HL-60/S4 treated with phorbol 12-myristate 13-acetate at 8.2 ng/mL for 4 days and 3 days (cell line): Measurements from ENCODE around the gene NPFFR1.

Source experiments
- in situ Hi-C: fragments of 300-500 bp; cut with MboI; formaldehyde crosslinking; loops from 2 replicates; pipeline ENCODE4 v1.15.0; 2022; ENCODE audit warnings: low sequenced_read_pairs

The NPFFR1 gene

DNA sequence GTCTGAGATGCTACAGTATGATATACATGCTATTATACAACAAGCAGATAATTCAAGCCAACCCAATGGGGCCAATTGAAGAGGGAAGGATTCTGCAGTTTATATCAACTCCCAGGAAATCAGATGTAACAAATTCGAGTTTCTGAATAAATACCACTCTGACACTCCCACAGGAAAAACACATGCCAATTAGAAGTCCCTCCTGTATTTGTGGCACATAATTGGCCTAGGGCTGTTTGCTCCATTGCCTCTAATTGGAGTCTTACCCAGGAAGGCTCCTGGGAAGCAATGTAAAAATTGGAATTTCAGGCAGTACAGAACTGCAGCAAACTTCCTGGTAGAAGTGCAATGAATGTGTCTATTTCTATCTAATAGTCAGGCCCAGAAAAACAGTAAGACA lies 55.3 kb downstream of the NPFFR1 start:
- in situ Hi-C loops, result loop anchor here (10.0 kb wide), 1 partner anchor 136 kb away; no protein-coding TSS in a partner anchor

DNA sequence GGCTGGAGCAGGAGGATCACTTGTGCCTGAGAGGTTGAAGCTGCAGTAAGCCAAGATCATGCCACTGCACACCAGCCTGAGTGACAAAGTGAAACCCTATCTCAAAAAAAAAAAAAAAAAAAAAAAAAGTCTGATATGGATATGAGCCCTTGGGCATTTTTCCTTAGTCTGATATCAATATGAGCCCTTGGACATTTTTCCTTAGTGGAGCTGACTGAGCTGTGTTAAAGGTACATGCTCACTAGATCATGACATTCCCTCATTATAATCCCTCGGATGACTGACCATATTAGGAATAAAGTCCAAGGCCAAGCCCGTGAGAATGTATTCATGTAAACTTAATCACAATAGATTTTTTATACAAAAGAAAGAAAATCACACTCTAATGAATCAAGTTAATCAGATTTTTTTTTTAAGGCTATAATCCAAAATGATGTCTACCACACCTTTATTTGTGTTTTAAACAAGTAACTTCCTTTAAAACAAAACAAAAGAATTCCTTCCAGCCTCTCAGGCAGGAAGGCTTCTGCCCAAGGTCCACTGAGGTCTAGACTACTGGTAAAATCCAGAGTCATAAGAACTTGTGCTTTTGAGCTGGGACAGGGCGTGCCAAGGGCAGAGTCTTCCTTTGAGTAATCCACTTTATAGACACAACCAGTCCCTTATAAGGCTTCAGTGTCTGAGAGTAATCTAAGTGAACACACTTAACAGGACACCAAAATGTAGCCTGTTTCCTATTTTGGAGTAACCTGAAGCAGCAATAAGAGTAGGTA lies 56.1 kb downstream of the NPFFR1 start:
- in situ Hi-C loops, result loop anchor here (10.0 kb wide), 1 partner anchor 137 kb away; no protein-coding TSS in a partner anchor

DNA sequence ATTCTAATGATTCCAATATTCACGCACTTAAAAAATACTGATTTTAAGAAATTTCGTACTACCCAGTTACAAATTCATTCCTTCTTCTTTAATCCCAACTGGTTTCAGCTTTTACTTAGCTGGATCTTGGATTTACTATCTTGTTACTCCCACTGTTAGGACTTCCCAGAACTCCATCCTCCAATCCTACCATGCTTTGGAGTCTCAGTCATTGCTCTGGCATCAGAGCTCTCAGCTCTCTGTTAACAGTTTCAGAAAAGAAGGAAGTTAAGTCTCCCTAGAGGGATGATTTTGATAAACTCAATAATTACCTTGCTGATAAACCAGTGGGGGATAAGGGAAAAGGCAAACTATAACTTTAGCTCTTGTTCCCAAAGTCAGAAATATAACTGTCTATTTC lies 60.1 kb downstream of the NPFFR1 start:
- in situ Hi-C loops, result loop anchor here (10.0 kb wide), 1 partner anchor 141 kb away; no protein-coding TSS in a partner anchor

DNA sequence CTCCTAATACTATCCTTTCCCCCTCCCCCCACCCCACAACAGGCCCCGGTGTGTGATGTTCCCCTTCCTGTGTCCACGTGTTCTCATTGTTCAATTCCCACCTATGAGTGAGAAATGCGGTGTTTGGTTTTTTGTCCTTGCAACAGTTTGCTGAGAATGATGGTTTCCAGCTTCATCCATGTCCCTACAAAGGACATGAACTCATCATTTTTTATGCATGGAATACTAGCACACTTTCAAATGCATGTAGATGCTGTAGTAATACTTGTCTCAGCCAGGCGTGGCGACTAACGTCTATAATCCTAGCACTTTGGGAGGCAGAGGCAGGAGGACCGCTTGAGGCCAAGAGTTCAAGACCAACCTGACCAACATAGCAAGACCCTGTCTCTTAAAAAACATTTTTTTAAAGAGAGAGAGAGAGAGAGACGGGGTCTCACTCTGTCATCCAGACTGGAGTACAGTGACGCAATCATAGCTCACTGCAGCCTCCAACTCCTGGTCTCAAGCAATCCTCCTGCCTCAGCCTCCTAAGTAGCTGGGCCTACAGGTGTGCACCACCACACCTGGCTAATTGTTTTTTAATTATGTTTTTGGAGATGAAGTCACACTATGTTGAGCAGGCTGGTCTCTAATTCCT lies 60.9 kb downstream of the NPFFR1 start:
- in situ Hi-C loops, result loop anchor here (10.0 kb wide), 1 partner anchor 142 kb away; no protein-coding TSS in a partner anchor

DNA sequence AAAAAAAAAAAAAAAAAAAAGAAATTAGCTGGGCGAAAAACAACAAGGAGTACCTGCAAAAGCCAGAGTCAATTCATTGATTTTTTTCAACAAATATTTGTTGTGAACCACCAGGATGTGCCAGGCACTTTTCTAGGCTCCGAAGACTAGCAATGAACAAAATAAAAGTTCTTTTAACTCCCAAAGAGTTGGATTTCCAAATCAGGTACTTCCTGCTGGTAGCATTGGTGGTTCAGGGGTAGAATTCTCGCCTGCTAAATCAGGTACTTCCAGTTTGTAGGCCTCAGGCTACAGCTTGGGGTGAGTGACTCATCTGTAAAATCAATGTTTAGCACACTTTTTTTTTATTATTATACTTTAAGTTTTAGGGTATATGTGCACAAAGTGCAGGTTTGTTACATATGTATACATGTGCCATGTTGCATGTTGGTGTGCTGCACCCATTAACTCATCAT lies 61.4 kb downstream of the NPFFR1 start:
- in situ Hi-C loops, result loop anchor here (10.0 kb wide), 1 partner anchor 142 kb away; no protein-coding TSS in a partner anchor

DNA sequence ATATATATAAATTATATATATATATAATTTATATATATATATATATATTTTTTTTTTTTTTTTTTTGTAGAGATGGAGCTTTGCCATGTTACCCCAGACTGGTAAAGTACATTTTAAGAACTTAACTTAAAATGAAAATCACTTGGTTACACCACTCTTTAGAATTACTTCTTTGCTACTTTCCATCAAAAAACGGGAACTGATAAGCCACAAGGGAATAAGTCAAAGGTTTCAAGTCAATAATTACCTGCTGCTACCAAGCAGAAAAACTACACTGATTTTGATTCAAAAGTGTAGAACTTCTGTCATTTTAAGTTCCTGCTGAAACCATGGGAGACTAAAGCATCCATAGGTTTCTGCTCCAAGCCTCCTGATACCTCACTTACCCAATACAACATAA lies 62.8 kb downstream of the NPFFR1 start:
- in situ Hi-C loops, result loop anchor here (10.0 kb wide), 1 partner anchor 144 kb away; no protein-coding TSS in a partner anchor

DNA sequence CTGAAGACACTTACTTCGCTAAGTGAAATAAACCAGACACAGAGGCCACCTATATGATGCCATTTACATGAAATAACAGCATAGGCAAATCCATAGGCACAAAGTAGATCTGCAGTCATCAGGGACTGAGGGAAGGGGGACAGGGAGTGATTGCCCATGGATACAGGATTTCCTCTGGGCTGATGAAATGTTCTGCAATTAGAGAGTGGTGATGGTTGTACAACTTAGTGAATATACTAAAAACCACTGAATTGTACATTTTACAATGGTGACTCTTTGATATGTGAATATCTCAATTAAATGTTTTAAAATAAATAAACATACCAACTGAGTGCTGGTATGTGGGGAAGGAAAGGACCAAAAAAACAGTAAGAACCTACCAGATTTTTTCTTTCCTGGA lies 70.9 kb downstream of the NPFFR1 start:
- in situ Hi-C loops, result no loop called here

DNA sequence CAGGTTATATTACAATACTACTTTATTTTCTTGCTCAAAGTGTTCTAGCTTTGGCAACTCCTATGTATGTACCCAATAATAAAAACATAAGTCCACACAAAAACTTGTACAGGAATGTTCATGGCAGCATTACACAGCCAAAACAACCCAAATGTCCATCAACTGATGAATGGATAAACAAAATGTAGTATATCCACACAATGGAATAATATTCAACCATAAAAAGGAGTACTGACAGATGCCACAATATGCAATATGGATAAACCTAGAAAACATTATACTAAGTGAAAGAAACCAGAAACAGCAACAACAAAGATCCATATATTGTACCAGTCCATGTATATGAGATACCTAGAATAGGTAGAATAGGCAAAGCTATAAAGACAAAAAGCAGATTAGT lies 71.5 kb downstream of the NPFFR1 start:
- in situ Hi-C loops, result no loop called here

DNA sequence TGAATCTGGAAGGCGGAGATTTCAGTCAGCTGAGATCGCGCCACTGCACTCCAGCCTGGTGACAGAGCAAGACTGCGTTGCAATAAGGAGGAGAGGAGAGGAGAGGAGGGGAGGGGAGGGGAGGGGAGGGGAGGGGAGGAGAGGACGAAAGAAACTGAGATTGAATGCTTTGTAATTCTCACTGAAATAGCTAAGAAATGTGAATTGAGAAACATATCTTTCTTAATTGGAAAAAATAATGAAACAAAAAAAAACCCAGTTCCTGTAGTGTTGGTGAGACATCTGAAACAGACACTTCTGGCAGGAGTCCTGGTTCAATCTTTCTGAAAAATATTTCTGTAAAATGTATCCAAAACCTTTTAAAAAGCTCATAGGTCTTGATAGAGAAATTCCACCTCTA lies 77.0 kb downstream of the NPFFR1 start:
- in situ Hi-C loops, result no loop called here

DNA sequence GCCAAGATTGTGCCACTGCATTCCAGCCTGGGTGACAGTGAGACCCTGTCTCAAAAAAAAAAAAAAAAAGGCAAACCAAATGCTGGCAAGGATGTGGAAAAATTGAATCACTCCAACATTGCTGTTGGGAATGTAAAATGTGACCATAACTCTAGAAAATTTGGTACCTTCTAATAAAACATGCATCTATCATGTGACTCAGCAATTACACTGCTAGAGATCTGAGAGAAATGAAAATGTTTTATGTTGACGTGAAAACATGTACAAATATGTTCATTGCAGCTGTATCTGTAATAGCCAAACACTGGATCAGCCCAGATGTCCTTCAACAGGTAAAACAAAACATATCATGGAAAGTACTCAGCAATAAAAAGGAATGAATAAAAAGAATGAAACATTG lies 82.7 kb downstream of the NPFFR1 start:
- in situ Hi-C loops, result no loop called here

DNA sequence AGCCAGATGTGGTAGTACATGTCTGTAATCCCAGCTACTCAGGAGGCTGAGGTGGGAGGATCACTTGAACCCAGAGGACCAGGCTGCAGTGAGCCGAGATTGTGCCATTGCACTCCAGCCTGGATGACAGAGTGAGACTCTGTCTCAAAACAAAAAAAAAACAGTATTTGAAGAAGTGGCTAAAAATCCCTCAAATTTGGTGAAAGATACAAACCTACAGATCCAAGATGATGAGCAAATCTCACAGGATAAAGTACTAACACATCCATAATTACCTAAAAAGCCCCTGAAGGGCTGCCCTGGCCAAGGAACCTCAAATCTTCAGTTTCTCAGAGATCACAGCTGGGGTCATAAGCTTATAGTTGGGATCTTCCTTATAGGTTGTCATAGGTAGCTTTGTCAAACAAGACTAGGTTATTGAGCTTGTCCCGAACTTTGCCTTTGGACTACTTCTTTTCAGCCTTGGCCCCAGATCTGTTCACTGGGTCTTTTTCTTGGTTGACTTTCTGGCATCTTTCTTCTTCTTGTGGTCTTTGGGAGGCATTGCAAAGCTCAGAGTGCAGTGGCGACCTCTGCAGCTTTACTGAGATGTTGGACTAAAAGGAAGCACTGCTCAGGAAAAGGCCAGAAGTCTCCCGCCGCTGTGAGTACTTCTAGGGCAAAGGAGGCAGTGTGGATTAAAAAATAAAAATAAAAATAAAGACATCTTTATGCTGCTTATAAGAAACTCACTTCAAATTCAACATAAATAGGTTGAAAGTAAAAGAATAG lies 84.9 kb downstream of the NPFFR1 start:
- in situ Hi-C loops, result no loop called here
